Trophoblast cell (in vitro differentiated cells and primary cell): ENCODE measurements around the gene TRIP4.
A peak's percentile ranks its signal among the peaks of the same experiment; 100 is the strongest.

ENCODE experiments used
- DNase-seq, 2 donors: peaks; one replicate each; pipeline ENCODE4 v3.0.0-alpha.2; 2016
- H2AFZ ChIP-seq: 2 replicates; pipeline ENCODE4 v1.6.1; 2013; ENCODE audit warnings: low read length, moderate library complexity, mild to moderate bottlenecking; ENCODE audit not compliant: insufficient read depth, poor library complexity
- H2AK5ac ChIP-seq: 2 replicates; pipeline ENCODE4 v1.6.1; 2013; ENCODE audit warnings: mild to moderate bottlenecking, low read length
- H2BK120ac ChIP-seq: 2 replicates; pipeline ENCODE4 v1.6.1; 2013; ENCODE audit warnings: low read length, mild to moderate bottlenecking, moderate library complexity; ENCODE audit not compliant: insufficient read depth, poor library complexity
- H2BK12ac ChIP-seq: 2 replicates; pipeline ENCODE4 v1.6.1; 2013; ENCODE audit warnings: mild to moderate bottlenecking, low read length, moderate library complexity
- H2BK5ac ChIP-seq: 2 replicates; pipeline ENCODE4 v1.6.1; 2013; ENCODE audit warnings: low read length, low read depth, moderate library complexity, mild to moderate bottlenecking; ENCODE audit not compliant: poor library complexity
- H3K14ac ChIP-seq: 2 replicates; pipeline ENCODE4 v1.6.1; 2013; ENCODE audit warnings: mild to moderate bottlenecking, low read length
- H3K18ac ChIP-seq: 2 replicates; pipeline ENCODE4 v1.6.1; 2013; ENCODE audit warnings: mild to moderate bottlenecking, low read length
- H3K23ac ChIP-seq: 2 replicates; pipeline ENCODE4 v1.6.1; 2013; ENCODE audit warnings: low read length
- H3K27ac ChIP-seq: 2 replicates; pipeline ENCODE4 v1.5.1; 2013; ENCODE audit warnings: low read depth, mild to moderate bottlenecking, inconsistent platforms, low read length, moderate library complexity
- H3K27me3 ChIP-seq: 2 replicates; pipeline ENCODE4 v1.6.1; 2013; ENCODE audit warnings: inconsistent platforms, mild to moderate bottlenecking, low read length, moderate library complexity; ENCODE audit not compliant: insufficient read depth
- H3K36me3 ChIP-seq, 2 experiments: 1 replicate in 1 of 2; 2 replicates in 1 of 2; pipeline ENCODE4 v1.6.1; 2013; ENCODE audit warnings: low read length in 2 of 2, mild to moderate bottlenecking in 2 of 2, moderate library complexity in 1 of 2; ENCODE audit not compliant: insufficient read depth in 2 of 2, control insufficient read depth in 1 of 2
- H3K4ac ChIP-seq: 2 replicates; pipeline ENCODE4 v1.6.1; 2013; ENCODE audit warnings: low read depth, mild to moderate bottlenecking, low read length, moderate library complexity
- H3K4me1 ChIP-seq, 2 experiments: 1 replicate in 1 of 2; 2 replicates in 1 of 2; pipeline ENCODE4 v1.6.1; 2013; ENCODE audit warnings: low read length in 2 of 2, mild to moderate bottlenecking in 2 of 2, moderate library complexity in 1 of 2; ENCODE audit not compliant: insufficient read depth in 2 of 2, control insufficient read depth in 1 of 2
- H3K4me2 ChIP-seq: 2 replicates; pipeline ENCODE4 v1.6.1; 2013; ENCODE audit warnings: inconsistent platforms, mild to moderate bottlenecking, low read length, moderate library complexity
- H3K4me3 ChIP-seq: 2 replicates; pipeline ENCODE4 v1.5.1; 2013; ENCODE audit warnings: mild to moderate bottlenecking, low read depth, low read length, inconsistent platforms
- H3K79me1 ChIP-seq: one replicate; pipeline ENCODE4 v1.6.1; 2013; ENCODE audit warnings: low read length
- H3K79me2 ChIP-seq: 2 replicates; pipeline ENCODE4 v1.6.1; 2013; ENCODE audit warnings: low read length, mild to moderate bottlenecking; ENCODE audit not compliant: control insufficient read depth, insufficient read depth, poor library complexity
- H3K9ac ChIP-seq: 2 replicates; pipeline ENCODE4 v1.6.1; 2013; ENCODE audit warnings: mild to moderate bottlenecking, low read length
- H3K9me3 ChIP-seq: 2 replicates; pipeline ENCODE4 v1.6.1; 2013; ENCODE audit warnings: low read depth, mild to moderate bottlenecking, control low read depth, inconsistent platforms, low read length; ENCODE audit not compliant: insufficient read depth
- H4K12ac ChIP-seq: 2 replicates; pipeline ENCODE4 v1.6.1; 2013; ENCODE audit warnings: low read depth, mild to moderate bottlenecking, low read length, moderate library complexity
- H4K8ac ChIP-seq: 2 replicates; pipeline ENCODE4 v1.6.1; 2013; ENCODE audit warnings: low read depth, mild to moderate bottlenecking, low read length, moderate library complexity
- H4K91ac ChIP-seq: one replicate; pipeline ENCODE4 v1.6.1; 2013; ENCODE audit warnings: low read depth, mild to moderate bottlenecking, low read length, moderate library complexity
- WGBS: extraction: QIAGEN DNeasy Blood & Tissue Kit; methylation state at CpG from one replicate; pipeline ENCODE4 v1.1.7; 2013; ENCODE audit warnings: missing lambda C conversion rate; ENCODE audit not compliant: insufficient read length, insufficient coverage; ENCODE audit errors: extremely low coverage; 5-methylcytosine and 5-hydroxymethylcytosine counted together

TRIP4 gene

GRCh38 chr15:64454282-64454681 lies 66.6 kb downstream of the TRIP4 start:
- no peak overlapping the region for H4K8ac ChIP-seq
- no peaks in the 10 kb centered on the region for H3K79me1 ChIP-seq
- no peak overlapping the region for H2AFZ ChIP-seq
- peaks cover 2 to 5% of the 10 kb centered on the region in 2 experiments for H3K4me1 ChIP-seq
- H2BK120ac ChIP-seq: no peak overlapping the region
- no peak overlapping the region for H3K4me3 ChIP-seq
- no peak overlapping the region for H3K27ac ChIP-seq
- no peak overlapping the region for H2AK5ac ChIP-seq
- H2BK5ac ChIP-seq: no peak overlapping the region
- DNase-seq: no peak
- H3K23ac ChIP-seq: no peak overlapping the region
- H3K4me2 ChIP-seq: no peak overlapping the region
- no peak overlapping the region for H3K18ac ChIP-seq
- no peak overlapping the region for H4K91ac ChIP-seq
- peaks cover 2% of the 10 kb centered on the region in 2 experiments for H3K36me3 ChIP-seq
- H3K27me3 ChIP-seq: no peaks in the 10 kb centered on the region
- H3K14ac ChIP-seq: no peak overlapping the region
- H2BK12ac ChIP-seq: no peak overlapping the region
- no peaks in the 10 kb centered on the region for H3K9me3 ChIP-seq
- no peak overlapping the region for H4K12ac ChIP-seq
- no peak overlapping the region for H3K4ac ChIP-seq
- H3K79me2 ChIP-seq: no peaks in the 10 kb centered on the region
- H3K9ac ChIP-seq: no peak overlapping the region

GRCh38 chr15:64455961-64456371 lies 68.3 kb downstream of the TRIP4 start:
- Histone ChIP-seq H3K4me3 (no peak overlapping the region), H2BK12ac (no peak overlapping the region), H3K27ac (peak overlapping the region; percentile 20), H3K27me3 (no peaks in the 10 kb centered on the region), H3K4me1 (peaks cover 2 to 5% of the 10 kb centered on the region in 2 experiments), H2BK120ac (no peak overlapping the region), H3K79me2 (no peaks in the 10 kb centered on the region), H3K9me3 (no peaks in the 10 kb centered on the region), H3K18ac (no peak overlapping the region), H4K91ac (no peak overlapping the region), H4K8ac (no peak overlapping the region), H3K4me2 (no peak overlapping the region), H2AK5ac (no peak overlapping the region), H4K12ac (no peak overlapping the region), H3K14ac (no peak overlapping the region), H3K4ac (no peak overlapping the region), H2AFZ (no peak overlapping the region), H3K9ac (no peak overlapping the region), H2BK5ac (no peak overlapping the region), H3K36me3 (no peaks in the 10 kb centered on the region), H3K23ac (no peak overlapping the region), H3K79me1 (peaks cover 5% of the 10 kb centered on the region)
- no CpG with 5 or more reads among the region's 3 CpGs for WGBS
- no peak for DNase-seq

GRCh38 chr15:64456634-64457108 lies 69.0 kb downstream of the TRIP4 start:
- no peaks in the 10 kb centered on the region for H3K27me3 ChIP-seq
- H3K14ac ChIP-seq: no peak overlapping the region
- no peak overlapping the region for H4K8ac ChIP-seq
- peaks cover 3 to 6% of the 10 kb centered on the region in 2 experiments for H3K4me1 ChIP-seq
- H3K18ac ChIP-seq: no peak overlapping the region
- no peak overlapping the region for H4K12ac ChIP-seq
- peak in 1 of 2 donors; percentile 27 for DNase-seq
- WGBS: no CpG with 5 or more reads among the region's 1 CpG
- no peak overlapping the region for H3K4me2 ChIP-seq
- no peak overlapping the region for H4K91ac ChIP-seq
- no peak overlapping the region for H2BK5ac ChIP-seq
- peak overlapping the region; percentile 18 for H3K27ac ChIP-seq
- no peaks in the 10 kb centered on the region for H3K36me3 ChIP-seq
- H3K4ac ChIP-seq: no peak overlapping the region
- H2AFZ ChIP-seq: no peak overlapping the region
- H2AK5ac ChIP-seq: no peak overlapping the region
- H3K23ac ChIP-seq: no peak overlapping the region
- H3K9me3 ChIP-seq: no peaks in the 10 kb centered on the region
- H3K9ac ChIP-seq: no peak overlapping the region
- peaks cover 9% of the 10 kb centered on the region for H3K79me1 ChIP-seq
- H3K79me2 ChIP-seq: no peaks in the 10 kb centered on the region
- no peak overlapping the region for H3K4me3 ChIP-seq
- no peak overlapping the region for H2BK12ac ChIP-seq
- no peak overlapping the region for H2BK120ac ChIP-seq

- H2AFZ ChIP-seq: no peak overlapping the region
- peaks cover 13% of the 10 kb centered on the region for H3K79me1 ChIP-seq
- no peak overlapping the region for H2AK5ac ChIP-seq
- no peak for DNase-seq
- no peak overlapping the region for H3K9ac ChIP-seq
- no peaks in the 10 kb centered on the region for H3K36me3 ChIP-seq
- H3K4me1 ChIP-seq: peaks cover 8 to 11% of the 10 kb centered on the region in 2 experiments
- no peak overlapping the region for H2BK120ac ChIP-seq
- no peak overlapping the region for H2BK12ac ChIP-seq
- no peak overlapping the region for H3K14ac ChIP-seq
- H2BK5ac ChIP-seq: no peak overlapping the region
- H3K27me3 ChIP-seq: no peaks in the 10 kb centered on the region
- H4K8ac ChIP-seq: no peak overlapping the region
- WGBS: no CpG with 5 or more reads among the region's 3 CpGs
- H4K91ac ChIP-seq: no peak overlapping the region
- no peak overlapping the region for H3K23ac ChIP-seq
- no peak overlapping the region for H3K27ac ChIP-seq
- H3K79me2 ChIP-seq: peaks cover 3% of the 10 kb centered on the region
- H3K4ac ChIP-seq: no peak overlapping the region
- H3K4me3 ChIP-seq: no peak overlapping the region
- no peaks in the 10 kb centered on the region for H3K9me3 ChIP-seq
- no peak overlapping the region for H3K18ac ChIP-seq
- H3K4me2 ChIP-seq: no peak overlapping the region
- H4K12ac ChIP-seq: no peak overlapping the region
These were observed 71.6 kb downstream of the TRIP4 start for GRCh38 chr15:64459066-64459781.
